Breast epithelium (tissue), 3 donors: ENCODE data around the gene KCNIP1.

Experiments used
- POLR2A ChIP-seq: fragments of 450-650 bp; IDR thresholded peaks from one replicate; pipeline ENCODE4 v1.6.1; 2016; ENCODE audit warnings: antibody characterized with exemption, mild to moderate bottlenecking, moderate library complexity
- TF ChIP-seq, protein P1 (sequence below), 3 donors: fragments of 450-650 bp; IDR thresholded peaks; one replicate each; pipeline ENCODE4 v1.5.1; 2016 to 2017; ENCODE audit warnings: antibody characterized with exemption in 3 of 3, mild to moderate bottlenecking in 3 of 3, moderate library complexity in 3 of 3

DNA sequence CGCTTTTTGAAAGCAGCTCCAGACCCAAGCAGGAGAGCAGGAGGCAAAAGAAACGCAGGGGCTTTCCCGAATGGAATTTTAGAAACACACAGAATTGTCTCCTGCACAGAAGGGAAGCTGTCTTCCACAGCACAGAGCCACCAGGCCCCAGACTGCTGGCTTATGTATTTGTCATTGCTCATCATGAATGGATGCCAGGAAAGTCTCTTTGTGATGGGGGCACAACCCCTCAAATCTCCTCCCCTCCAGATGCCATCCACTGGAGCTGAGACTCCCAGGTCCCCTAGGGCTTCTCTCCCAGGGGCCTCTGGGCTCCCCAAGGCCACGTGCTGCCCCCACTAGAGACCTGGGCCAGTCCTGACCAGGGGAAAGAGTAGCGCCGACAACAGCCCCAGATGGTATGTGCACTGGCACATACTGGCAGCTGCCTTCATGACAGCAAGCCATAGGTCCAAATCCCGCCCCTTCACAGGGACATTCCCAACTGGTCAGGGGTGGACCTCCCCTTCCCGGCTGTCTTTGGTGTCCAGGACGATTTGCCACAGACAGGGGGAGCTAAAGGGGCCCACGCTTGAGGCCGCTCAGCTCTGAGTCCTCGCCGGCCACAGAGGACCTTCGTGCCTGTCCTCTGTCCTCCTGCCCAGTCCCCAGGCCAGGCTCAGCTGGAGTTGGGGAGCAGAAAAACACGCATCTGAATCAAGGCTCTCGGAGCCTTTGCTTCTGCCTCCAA, 127.8 kb downstream of the KCNIP1 start:
- no peak for TF ChIP-seq POLR2A
- TF ChIP-seq, protein P1, sequence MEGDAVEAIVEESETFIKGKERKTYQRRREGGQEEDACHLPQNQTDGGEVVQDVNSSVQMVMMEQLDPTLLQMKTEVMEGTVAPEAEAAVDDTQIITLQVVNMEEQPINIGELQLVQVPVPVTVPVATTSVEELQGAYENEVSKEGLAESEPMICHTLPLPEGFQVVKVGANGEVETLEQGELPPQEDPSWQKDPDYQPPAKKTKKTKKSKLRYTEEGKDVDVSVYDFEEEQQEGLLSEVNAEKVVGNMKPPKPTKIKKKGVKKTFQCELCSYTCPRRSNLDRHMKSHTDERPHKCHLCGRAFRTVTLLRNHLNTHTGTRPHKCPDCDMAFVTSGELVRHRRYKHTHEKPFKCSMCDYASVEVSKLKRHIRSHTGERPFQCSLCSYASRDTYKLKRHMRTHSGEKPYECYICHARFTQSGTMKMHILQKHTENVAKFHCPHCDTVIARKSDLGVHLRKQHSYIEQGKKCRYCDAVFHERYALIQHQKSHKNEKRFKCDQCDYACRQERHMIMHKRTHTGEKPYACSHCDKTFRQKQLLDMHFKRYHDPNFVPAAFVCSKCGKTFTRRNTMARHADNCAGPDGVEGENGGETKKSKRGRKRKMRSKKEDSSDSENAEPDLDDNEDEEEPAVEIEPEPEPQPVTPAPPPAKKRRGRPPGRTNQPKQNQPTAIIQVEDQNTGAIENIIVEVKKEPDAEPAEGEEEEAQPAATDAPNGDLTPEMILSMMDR (IDR thresholded peaks at IDR 0.05) = no peak
